KMS-11 (cell line): ENCODE measurements around the gene CFAP46.
"Not testable (repeated sequence)": the region's sequence is repeated elsewhere in the genome, so short reads cannot be mapped to it uniquely, and the experiment has no call there.

ENCODE experiments used
- H2AFZ ChIP-seq: fragments of 200-600 bp; sonication (generic); 2 replicates; pipeline ENCODE4 v1.6.1; 2016; ENCODE audit warnings: antibody characterized with exemption, mixed run types, low read depth
- H3K27ac ChIP-seq: fragments of 200-600 bp; sonication (generic); 2 replicates; pipeline ENCODE4 v1.6.1; 2016; ENCODE audit warnings: mild to moderate bottlenecking, mixed run types
- H3K27me3 ChIP-seq: fragments of 200-600 bp; sonication (generic); 2 replicates; pipeline ENCODE4 v1.6.1; 2017; ENCODE audit warnings: mild to moderate bottlenecking, low read depth, mixed run types, moderate library complexity; ENCODE audit not compliant: insufficient read depth
- H3K36me3 ChIP-seq: fragments of 200-600 bp; sonication (generic); 2 replicates; pipeline ENCODE4 v1.6.1; 2017; ENCODE audit warnings: mild to moderate bottlenecking, mixed run types; ENCODE audit not compliant: insufficient read depth
- H3K4me1 ChIP-seq: fragments of 200-600 bp; sonication (generic); 2 replicates; pipeline ENCODE4 v1.6.1; 2016; ENCODE audit warnings: mild to moderate bottlenecking, low read depth, mixed run types; ENCODE audit not compliant: poor library complexity, severe bottlenecking
- H3K4me2 ChIP-seq: fragments of 200-600 bp; sonication (generic); 2 replicates; pipeline ENCODE4 v1.7.0; 2016; ENCODE audit warnings: mild to moderate bottlenecking, mixed run types
- H3K4me3 ChIP-seq: fragments of 200-600 bp; sonication (generic); IDR thresholded peaks from 2 replicates; pipeline ENCODE4 v1.6.1; 2017; ENCODE audit warnings: low read depth, low read length, mixed read lengths; ENCODE audit not compliant: insufficient read depth
- H3K79me2 ChIP-seq: fragments of 200-600 bp; sonication (generic); 2 replicates; pipeline ENCODE4 v1.6.1; 2016; ENCODE audit warnings: low read depth, mixed run types; ENCODE audit not compliant: insufficient read depth
- H3K9ac ChIP-seq: fragments of 200-600 bp; sonication (generic); 2 replicates; pipeline ENCODE4 v1.6.1; 2016; ENCODE audit warnings: mild to moderate bottlenecking, mixed run types
- H4K20me1 ChIP-seq: fragments of 200-600 bp; sonication (generic); 2 replicates; pipeline ENCODE4 v1.6.1; 2016; ENCODE audit warnings: mild to moderate bottlenecking, mixed run types; ENCODE audit not compliant: insufficient read depth
- TF ChIP-seq, protein P1 (sequence below): fragments of 200-600 bp; sonication (generic); conservative IDR thresholded peaks from 2 replicates; pipeline ENCODE4 v1.6.1; 2017; ENCODE audit warnings: low read depth, mild to moderate bottlenecking, antibody characterized with exemption, low read length, moderate library complexity, mixed read lengths

The CFAP46 gene

DNA sequence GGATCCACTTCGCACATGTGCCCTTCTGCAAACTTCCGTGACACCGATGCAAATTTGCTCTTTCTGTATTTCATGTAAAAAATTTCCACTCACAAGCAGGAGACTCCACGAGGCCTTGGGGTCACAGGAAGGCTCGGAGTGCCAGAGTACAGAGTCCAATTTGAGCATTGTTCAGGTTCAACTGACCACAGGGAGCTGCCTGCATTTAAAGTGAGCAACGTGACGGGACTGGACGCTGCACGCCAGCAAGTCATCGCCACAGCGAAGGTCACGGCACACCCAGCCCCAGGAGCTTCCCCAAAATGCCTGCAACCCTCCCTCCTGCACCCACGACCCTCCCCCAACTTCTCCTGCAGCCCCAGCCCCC, 115.0 kb downstream of the CFAP46 start:
- Histone ChIP-seq H3K36me3 (no peaks in the 10 kb centered on the region), H4K20me1 (no peaks in the 10 kb centered on the region), H3K4me2 (no peak overlapping the region), H3K79me2 (no peaks in the 10 kb centered on the region), H3K9ac (no peak overlapping the region), H3K27ac (no peak overlapping the region), H3K4me3 (no peak overlapping the region), H3K4me1 (no peaks in the 10 kb centered on the region), H2AFZ (no peak overlapping the region), H3K27me3 (peaks cover 32% of the 10 kb centered on the region)
- TF ChIP-seq, protein P1, sequence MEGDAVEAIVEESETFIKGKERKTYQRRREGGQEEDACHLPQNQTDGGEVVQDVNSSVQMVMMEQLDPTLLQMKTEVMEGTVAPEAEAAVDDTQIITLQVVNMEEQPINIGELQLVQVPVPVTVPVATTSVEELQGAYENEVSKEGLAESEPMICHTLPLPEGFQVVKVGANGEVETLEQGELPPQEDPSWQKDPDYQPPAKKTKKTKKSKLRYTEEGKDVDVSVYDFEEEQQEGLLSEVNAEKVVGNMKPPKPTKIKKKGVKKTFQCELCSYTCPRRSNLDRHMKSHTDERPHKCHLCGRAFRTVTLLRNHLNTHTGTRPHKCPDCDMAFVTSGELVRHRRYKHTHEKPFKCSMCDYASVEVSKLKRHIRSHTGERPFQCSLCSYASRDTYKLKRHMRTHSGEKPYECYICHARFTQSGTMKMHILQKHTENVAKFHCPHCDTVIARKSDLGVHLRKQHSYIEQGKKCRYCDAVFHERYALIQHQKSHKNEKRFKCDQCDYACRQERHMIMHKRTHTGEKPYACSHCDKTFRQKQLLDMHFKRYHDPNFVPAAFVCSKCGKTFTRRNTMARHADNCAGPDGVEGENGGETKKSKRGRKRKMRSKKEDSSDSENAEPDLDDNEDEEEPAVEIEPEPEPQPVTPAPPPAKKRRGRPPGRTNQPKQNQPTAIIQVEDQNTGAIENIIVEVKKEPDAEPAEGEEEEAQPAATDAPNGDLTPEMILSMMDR: no peak

DNA sequence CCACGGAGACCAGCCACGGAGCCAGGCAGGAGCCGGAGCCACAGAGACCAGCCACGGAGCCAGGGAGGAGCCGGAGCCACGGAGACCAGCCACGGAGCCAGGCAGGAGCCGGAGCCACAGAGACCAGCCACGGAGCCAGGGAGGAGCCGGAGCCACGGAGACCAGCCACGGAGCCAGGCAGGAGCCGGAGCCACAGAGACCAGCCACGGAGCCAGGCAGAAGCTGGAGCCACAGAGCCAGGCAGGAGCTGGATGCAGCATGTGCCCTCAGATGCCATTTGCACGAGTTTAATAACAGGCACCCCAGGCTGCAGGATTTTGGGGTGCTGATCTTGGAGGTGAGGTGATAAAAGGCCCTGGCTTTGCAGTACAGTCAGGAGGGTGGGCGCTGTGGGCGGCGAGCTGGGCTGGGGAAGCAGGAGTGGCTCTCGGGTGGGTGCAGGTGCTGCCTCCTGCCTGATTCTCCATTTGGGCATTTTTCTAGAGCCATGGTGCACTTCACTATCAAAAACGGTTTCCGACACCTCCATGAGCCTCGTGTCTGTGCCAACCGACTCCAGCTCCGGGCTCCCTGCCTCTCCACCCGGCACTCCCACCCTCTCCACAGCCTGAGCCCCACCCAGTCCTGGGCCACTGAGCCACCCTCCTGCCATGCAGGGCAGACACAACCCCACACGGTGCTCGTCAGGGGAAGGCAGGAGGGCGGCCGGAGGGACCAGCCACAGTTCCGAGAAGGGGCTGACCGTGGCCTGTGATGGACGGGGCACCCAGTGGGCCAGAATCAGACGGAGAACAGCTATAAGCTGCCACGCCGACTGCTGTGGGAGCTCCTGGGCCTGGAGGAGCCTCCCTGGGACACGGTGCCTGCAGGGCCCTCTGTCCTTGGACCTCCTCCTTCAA, 115.6 kb downstream of the CFAP46 start:
- Histone ChIP-seq H3K36me3 (no peaks in the 10 kb centered on the region), H3K4me2 (no peak overlapping the region), H3K4me1 (no peaks in the 10 kb centered on the region), H3K9ac (no peak overlapping the region), H3K4me3 (no peak overlapping the region), H2AFZ (no peak overlapping the region), H3K27me3 (peaks cover 31% of the 10 kb centered on the region), H3K79me2 (no peaks in the 10 kb centered on the region), H3K27ac (no peak overlapping the region), H4K20me1 (no peaks in the 10 kb centered on the region)
- TF ChIP-seq, protein P1: no peak

DNA sequence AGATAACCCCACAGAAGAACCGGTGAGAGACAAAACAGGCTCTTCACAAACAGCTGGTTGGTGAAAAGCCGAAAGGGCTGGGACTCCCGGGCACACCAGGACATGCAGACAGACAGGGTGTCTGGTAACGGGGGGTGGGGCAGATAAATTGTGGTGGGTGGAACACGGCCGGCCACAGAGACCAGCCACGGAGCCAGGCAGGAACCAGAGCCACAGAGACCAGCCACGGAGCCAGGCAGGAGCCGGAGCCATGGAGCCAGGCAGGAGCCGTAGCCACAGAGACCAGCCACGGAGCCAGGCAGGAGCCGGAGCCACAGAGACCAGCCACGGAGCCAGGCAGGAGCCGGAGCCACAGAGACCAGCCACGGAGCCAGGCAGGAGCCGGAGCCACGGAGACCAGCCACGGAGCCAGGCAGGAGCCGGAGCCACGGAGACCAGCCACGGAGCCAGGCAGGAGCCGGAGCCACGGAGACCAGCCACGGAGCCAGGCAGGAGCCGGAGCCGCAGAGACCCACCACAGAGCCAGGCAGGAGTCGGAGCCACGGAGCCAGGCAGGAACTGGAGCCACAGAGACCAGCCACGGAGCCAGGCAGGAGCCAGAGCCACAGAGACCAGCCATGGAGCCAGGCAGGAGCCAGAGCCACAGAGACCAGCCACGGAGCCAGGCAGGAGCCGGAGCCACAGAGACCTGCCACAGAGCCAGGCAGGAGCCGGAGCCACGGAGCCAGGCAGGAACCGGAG, 116.4 kb downstream of the CFAP46 start:
- not testable (repeated sequence) for H3K4me2 ChIP-seq, H3K9ac ChIP-seq, H3K79me2 ChIP-seq, H3K36me3 ChIP-seq, H3K4me3 ChIP-seq, H3K4me1 ChIP-seq, H4K20me1 ChIP-seq, H3K27ac ChIP-seq, H2AFZ ChIP-seq
- H3K27me3 ChIP-seq: peaks cover 23% of the 10 kb centered on the region

DNA sequence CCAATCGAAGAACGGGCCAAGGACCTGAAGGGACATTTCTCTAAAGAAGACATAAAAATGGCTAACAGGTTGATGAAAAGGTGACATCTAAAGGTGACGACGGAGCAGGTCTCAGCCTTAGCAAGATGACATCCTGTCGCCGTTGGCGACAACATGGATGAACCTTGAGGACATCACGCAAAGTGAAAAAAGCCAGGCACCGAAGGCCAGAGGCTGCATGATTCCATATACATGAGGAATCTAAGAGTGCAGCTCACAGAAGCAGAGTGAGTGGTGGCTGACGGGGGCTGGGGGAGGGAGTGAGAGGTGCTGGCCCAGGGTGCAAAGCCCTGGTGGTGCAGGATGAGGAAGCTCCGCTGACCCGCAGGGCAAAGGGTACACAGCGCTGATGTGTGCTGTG, 122.3 kb downstream of the CFAP46 start:
- no peaks in the 10 kb centered on the region for H3K4me1 ChIP-seq
- peaks cover 47% of the 10 kb centered on the region for H3K27me3 ChIP-seq
- H3K9ac ChIP-seq: no peak overlapping the region
- no peaks in the 10 kb centered on the region for H4K20me1 ChIP-seq
- no peak overlapping the region for H3K4me2 ChIP-seq
- TF ChIP-seq, protein P1: no peak
- H3K4me3 ChIP-seq: no peak overlapping the region
- H3K27ac ChIP-seq: no peak overlapping the region
- no peaks in the 10 kb centered on the region for H3K36me3 ChIP-seq
- H3K79me2 ChIP-seq: no peaks in the 10 kb centered on the region
- H2AFZ ChIP-seq: no peak overlapping the region

DNA sequence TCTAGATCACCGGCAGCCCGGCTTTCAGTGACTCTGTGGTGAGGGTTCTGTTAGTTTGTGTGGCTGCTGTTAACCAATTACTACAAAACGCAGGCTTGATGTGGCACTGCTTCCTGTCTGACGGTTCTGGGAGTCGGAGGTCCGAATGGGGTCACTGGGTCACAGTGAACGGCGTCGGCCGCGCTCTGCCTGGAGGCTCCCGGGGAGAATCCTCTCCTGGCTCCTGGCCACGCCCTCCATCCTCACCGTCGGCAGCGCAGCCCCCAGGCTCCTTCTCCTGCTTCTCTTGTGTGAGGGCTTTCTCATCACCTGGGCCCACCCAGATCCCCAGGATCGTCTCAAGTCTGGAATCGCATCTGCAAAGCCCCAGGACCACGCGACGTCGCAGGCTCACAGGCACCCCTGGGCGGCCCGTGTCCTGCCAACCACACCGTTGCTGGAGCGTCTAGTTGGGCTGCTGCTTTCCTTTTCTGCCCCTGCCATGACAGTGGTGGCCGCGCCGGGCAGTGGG, 124.6 kb downstream of the CFAP46 start:
- TF ChIP-seq, protein P1: no peak
- no peak overlapping the region for H3K9ac ChIP-seq
- no peak overlapping the region for H2AFZ ChIP-seq
- peaks cover 55% of the 10 kb centered on the region for H3K27me3 ChIP-seq
- H3K79me2 ChIP-seq: no peaks in the 10 kb centered on the region
- no peaks in the 10 kb centered on the region for H4K20me1 ChIP-seq
- H3K4me2 ChIP-seq: no peak overlapping the region
- no peak overlapping the region for H3K27ac ChIP-seq
- no peaks in the 10 kb centered on the region for H3K36me3 ChIP-seq
- no peaks in the 10 kb centered on the region for H3K4me1 ChIP-seq
- H3K4me3 ChIP-seq: no peak overlapping the region
